Neural cell (in vitro differentiated cells): ENCODE results near the gene ALDH3A2.

ENCODE experiments used
- CTCF ChIP-seq: fragments of 450-650 bp; IDR thresholded peaks from 2 replicates; pipeline ENCODE4 v1.5.1; 2014; ENCODE audit warnings: antibody characterized with exemption, mild to moderate bottlenecking, moderate library complexity; ENCODE audit not compliant: poor library complexity, severe bottlenecking
- EP300 ChIP-seq: fragments of 450-650 bp; conservative IDR thresholded peaks from 2 replicates; pipeline ENCODE4 v1.6.1; 2014; ENCODE audit warnings: antibody characterized with exemption, mild to moderate bottlenecking, moderate library complexity; ENCODE audit not compliant: poor library complexity, severe bottlenecking
- MXI1 ChIP-seq: fragments of 450-650 bp; conservative IDR thresholded peaks from 2 replicates; pipeline ENCODE4 v1.6.1; 2014; ENCODE audit warnings: antibody characterized with exemption, mild to moderate bottlenecking; ENCODE audit not compliant: poor library complexity, severe bottlenecking
- POLR2AphosphoS5 ChIP-seq: IDR thresholded peaks from 2 replicates; pipeline ENCODE4 v1.6.1; 2012
- RAD21 ChIP-seq: fragments of 450-650 bp; conservative IDR thresholded peaks from 2 replicates; pipeline ENCODE4 v1.6.1; 2014; ENCODE audit warnings: antibody characterized with exemption, mild to moderate bottlenecking, moderate library complexity
- REST ChIP-seq: IDR thresholded peaks from 2 replicates; pipeline ENCODE4 v1.6.1; 2012; ENCODE audit warnings: borderline replicate concordance
- SMC3 ChIP-seq: fragments of 450-650 bp; conservative IDR thresholded peaks from 2 replicates; pipeline ENCODE4 v1.6.1; 2014; ENCODE audit warnings: antibody characterized with exemption, mild to moderate bottlenecking, moderate library complexity; ENCODE audit not compliant: poor library complexity
- TAF1 ChIP-seq: IDR thresholded peaks from 2 replicates; pipeline ENCODE4 v1.6.1; 2012; ENCODE audit warnings: low read depth

GRCh38 chr17:19630035-19630434 lies 18.5 kb upstream of the ALDH3A2 start:
- TF ChIP-seq CTCF (no peak), MXI1 (no peak), RAD21 (no peak), POLR2AphosphoS5 (no peak), SMC3 (no peak), REST (no peak), EP300 (no peak), TAF1 (no peak)
